Measurements from ENCODE around the gene FITM1.

DNA sequence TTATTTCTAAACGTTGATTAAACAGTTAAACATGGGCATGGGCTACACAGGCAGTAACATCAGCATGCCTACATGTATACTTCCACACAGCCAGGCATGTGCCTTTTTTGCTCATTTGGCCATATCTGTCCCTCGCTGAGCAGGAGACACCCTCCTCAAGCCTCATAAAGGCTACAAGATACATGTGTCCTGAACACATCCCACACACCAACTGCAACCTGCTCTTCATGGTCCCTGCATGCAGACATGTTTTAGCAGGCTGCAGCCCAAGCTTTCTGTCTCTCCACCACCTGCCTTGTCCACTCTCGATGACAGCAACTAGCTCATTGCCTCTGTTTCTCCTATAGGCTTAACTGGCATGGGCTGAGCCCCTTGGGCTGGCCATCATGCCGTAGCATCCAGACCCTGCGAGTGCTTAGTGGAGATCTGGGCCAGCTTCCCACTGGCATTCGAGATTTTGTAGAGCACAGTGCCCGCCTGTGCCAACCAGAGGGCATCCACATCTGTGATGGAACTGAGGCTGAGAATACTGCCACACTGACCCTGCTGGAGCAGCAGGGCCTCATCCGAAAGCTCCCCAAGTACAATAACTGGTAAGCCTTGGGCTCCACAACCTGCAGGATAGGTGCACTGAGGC, 33.8 kb upstream of the FITM1 start:
- TF ChIP-seq, protein P1, sequence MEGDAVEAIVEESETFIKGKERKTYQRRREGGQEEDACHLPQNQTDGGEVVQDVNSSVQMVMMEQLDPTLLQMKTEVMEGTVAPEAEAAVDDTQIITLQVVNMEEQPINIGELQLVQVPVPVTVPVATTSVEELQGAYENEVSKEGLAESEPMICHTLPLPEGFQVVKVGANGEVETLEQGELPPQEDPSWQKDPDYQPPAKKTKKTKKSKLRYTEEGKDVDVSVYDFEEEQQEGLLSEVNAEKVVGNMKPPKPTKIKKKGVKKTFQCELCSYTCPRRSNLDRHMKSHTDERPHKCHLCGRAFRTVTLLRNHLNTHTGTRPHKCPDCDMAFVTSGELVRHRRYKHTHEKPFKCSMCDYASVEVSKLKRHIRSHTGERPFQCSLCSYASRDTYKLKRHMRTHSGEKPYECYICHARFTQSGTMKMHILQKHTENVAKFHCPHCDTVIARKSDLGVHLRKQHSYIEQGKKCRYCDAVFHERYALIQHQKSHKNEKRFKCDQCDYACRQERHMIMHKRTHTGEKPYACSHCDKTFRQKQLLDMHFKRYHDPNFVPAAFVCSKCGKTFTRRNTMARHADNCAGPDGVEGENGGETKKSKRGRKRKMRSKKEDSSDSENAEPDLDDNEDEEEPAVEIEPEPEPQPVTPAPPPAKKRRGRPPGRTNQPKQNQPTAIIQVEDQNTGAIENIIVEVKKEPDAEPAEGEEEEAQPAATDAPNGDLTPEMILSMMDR (IDR thresholded peaks at IDR 0.05; ENCODE audit: low read length), result no peak
- TF ChIP-seq EZH2phosphoT487 (IDR thresholded peaks at IDR 0.05; ENCODE audit: low read length) (no peak), EZH2 (optimal IDR thresholded peaks at IDR 0.05; ENCODE audit: low read depth, low read length) (no peak)
